Measurements from ENCODE around the gene PPP6R3. TPM values are rescaled to one million over a fixed set of nuclear protein-coding genes. Genes with fewer than 3 reads are reported as not detected.

PPP6R3 gene
- total RNA-seq, 2 donors from 2014 or later = 118 to 146 TPM

DNA sequence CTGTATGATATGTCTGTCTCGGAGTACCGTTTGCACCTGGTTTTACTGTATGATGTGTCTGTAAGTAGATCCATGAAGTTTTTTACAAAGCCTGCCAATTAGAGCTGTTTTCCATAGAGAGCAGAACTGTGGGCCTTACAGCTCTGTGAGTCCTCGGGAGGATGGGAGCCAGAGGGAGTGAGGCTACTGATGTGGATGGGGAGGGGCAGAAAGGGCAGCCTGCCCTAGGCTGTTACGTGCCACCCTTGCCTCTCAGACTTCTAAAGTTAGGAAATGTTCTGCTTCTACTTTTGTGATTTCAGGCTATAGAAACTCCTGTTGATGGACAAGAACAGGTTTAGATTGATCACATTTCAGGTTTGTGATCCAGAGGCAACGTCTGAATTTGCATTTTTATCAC is 105.2 kb downstream of the PPP6R3 start:
- TF ChIP-seq POLR2AphosphoS5 (IDR thresholded peaks at IDR 0.05) (no peak), POLR2A (IDR thresholded peaks at IDR 0.05) (no peak)
- TF ChIP-seq, protein P1, sequence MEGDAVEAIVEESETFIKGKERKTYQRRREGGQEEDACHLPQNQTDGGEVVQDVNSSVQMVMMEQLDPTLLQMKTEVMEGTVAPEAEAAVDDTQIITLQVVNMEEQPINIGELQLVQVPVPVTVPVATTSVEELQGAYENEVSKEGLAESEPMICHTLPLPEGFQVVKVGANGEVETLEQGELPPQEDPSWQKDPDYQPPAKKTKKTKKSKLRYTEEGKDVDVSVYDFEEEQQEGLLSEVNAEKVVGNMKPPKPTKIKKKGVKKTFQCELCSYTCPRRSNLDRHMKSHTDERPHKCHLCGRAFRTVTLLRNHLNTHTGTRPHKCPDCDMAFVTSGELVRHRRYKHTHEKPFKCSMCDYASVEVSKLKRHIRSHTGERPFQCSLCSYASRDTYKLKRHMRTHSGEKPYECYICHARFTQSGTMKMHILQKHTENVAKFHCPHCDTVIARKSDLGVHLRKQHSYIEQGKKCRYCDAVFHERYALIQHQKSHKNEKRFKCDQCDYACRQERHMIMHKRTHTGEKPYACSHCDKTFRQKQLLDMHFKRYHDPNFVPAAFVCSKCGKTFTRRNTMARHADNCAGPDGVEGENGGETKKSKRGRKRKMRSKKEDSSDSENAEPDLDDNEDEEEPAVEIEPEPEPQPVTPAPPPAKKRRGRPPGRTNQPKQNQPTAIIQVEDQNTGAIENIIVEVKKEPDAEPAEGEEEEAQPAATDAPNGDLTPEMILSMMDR (IDR thresholded peaks at IDR 0.05) = no peak
- H3K4me1 ChIP-seq (replicated peaks) = no peaks in the 10 kb centered on the region
- H3K9me3 ChIP-seq = no peaks in the 10 kb centered on the region
- intact Hi-C loops (cut with DNase I) = no loop called here
- no peaks in the 10 kb centered on the region for H3K27me3 ChIP-seq (replicated peaks; ENCODE audit: insufficient read depth)
- no peak overlapping the region for H3K4me3 ChIP-seq
- H3K36me3 ChIP-seq = no peaks in the 10 kb centered on the region
- DNase-seq (ENCODE audit: low spot score) = no peak
- 46% methylated on average over 5 of the region's 5 CpGs for WGBS
- H3K27ac ChIP-seq = no peak overlapping the region

DNA sequence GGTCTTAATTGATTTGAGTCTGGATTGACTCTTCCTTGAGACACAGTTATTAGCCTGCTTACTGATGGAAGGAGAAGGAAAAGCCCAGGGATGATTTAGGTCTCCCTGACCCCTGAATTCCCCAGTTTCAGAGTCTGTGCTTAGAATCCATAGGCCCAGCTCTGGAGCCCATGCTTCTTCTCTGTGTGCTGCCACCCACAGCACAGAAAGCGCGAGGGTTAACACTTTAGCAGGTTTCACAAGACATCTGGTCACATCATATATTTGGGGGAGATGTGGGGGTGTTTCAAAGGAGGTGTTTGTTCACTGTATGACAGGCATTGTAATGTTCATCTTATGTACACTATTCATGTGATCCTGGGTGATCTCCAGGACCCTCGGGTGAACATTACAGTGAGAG is 107.0 kb downstream of the PPP6R3 start:
- Histone ChIP-seq H3K4me1 (replicated peaks) (no peaks in the 10 kb centered on the region), H3K27me3 (replicated peaks; ENCODE audit: insufficient read depth) (no peaks in the 10 kb centered on the region), H3K27ac (no peak overlapping the region), H3K36me3 (no peaks in the 10 kb centered on the region), H3K4me3 (no peak overlapping the region), H3K9me3 (no peaks in the 10 kb centered on the region)
- no peak for TF ChIP-seq POLR2AphosphoS5 (IDR thresholded peaks at IDR 0.05)
- 79% methylated on average over 3 of the region's 3 CpGs for WGBS
- DNase-seq (ENCODE audit: low spot score) = no peak
- intact Hi-C loops (cut with DNase I) = no loop called here

DNA sequence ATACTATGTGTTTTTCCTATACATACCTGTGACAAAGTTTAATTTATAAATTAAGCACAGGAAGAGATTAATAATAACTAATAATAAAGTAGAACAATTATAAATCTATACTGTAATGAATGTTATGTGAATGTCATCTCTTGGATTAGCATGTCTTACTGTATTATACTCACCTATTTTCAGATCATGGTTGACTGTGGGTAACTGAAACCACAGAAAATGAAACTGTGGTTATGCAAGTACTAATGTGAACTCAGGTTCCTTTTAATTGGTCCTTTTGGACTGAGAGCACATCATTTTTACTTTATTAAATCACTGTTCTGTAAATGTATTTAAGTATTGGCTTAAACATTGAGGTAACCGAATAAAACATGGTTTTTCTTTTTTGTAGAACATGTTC is 108.8 kb downstream of the PPP6R3 start:
- 38% methylated on average over 1 of the region's 1 CpG for WGBS
- Histone ChIP-seq H3K36me3 (no peaks in the 10 kb centered on the region), H3K4me1 (replicated peaks) (no peaks in the 10 kb centered on the region)

DNA sequence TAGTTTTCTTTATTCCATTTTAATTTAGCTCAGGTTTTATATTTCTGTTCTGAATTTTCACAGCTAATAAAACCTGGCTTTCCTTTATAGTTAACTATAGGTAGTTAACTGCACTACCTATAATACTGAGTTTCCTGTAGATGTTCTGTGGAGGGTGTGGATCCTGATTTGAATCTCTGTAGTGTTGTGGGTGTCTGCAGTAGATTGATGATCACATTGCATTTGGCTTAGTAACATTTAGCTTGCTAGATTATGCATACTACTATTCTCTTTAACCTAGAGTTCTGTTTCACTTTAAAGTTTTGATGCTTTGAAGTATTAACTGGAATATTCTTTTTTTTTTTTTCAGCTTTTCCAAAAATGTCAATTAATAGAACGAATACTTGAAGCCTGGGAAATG is 110.1 kb downstream of the PPP6R3 start:
- Histone ChIP-seq H3K9me3 (no peaks in the 10 kb centered on the region), H3K4me3 (no peak overlapping the region), H3K27ac (no peak overlapping the region), H3K36me3 (no peaks in the 10 kb centered on the region), H3K27me3 (replicated peaks; ENCODE audit: insufficient read depth) (no peaks in the 10 kb centered on the region), H3K4me1 (replicated peaks) (no peaks in the 10 kb centered on the region)
- WGBS = 75% methylated on average over 1 of the region's 1 CpG
- TF ChIP-seq, protein P1 (IDR thresholded peaks at IDR 0.05) = no peak
- TF ChIP-seq POLR2A (IDR thresholded peaks at IDR 0.05) (no peak), POLR2AphosphoS5 (IDR thresholded peaks at IDR 0.05) (no peak)
- DNase-seq (ENCODE audit: low spot score) = no peak
- intact Hi-C loops (cut with DNase I) = no loop called here

More for the DNA sequence above, 108.8 kb downstream of the PPP6R3 start:
- no peak for DNase-seq (ENCODE audit: low spot score)
- Histone ChIP-seq H3K27me3 (replicated peaks; ENCODE audit: insufficient read depth) (no peaks in the 10 kb centered on the region), H3K4me3 (no peak overlapping the region), H3K9me3 (no peaks in the 10 kb centered on the region), H3K27ac (no peak overlapping the region)
- intact Hi-C loops (cut with DNase I) = no loop called here
- TF ChIP-seq POLR2A (IDR thresholded peaks at IDR 0.05) (no peak), POLR2AphosphoS5 (IDR thresholded peaks at IDR 0.05) (no peak)
- TF ChIP-seq, protein P1 (IDR thresholded peaks at IDR 0.05) = no peak

DNA sequence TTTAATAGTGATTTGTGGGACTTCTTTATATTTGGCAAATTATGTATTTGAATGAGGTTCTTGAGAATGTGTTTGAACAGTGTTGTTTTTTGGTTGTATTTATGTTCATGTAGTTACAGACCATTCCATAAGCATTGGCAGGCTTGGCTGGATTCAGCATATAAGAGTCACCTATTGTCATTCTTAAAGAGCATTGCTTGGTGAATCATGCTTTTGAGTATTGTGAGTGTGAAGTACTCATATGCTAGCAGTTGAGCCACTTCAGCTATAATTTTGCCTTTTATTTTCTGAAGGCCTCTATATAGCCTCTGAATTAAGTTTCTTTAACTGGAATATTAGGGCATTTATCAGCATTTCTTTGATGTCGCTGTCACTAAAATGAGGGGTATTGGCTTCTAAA is 113.8 kb downstream of the PPP6R3 start:
- no peaks in the 10 kb centered on the region for H3K4me1 ChIP-seq (replicated peaks)
- H3K9me3 ChIP-seq = no peaks in the 10 kb centered on the region
- no peaks in the 10 kb centered on the region for H3K27me3 ChIP-seq (replicated peaks; ENCODE audit: insufficient read depth)
- intact Hi-C loops (cut with DNase I) = no loop called here
- no peak for DNase-seq (ENCODE audit: low spot score)
- TF ChIP-seq, protein P1 (IDR thresholded peaks at IDR 0.05) = no peak
- TF ChIP-seq POLR2A (IDR thresholded peaks at IDR 0.05) (no peak), POLR2AphosphoS5 (IDR thresholded peaks at IDR 0.05) (no peak)
- no peak overlapping the region for H3K4me3 ChIP-seq
- H3K36me3 ChIP-seq = no peaks in the 10 kb centered on the region
- no peak overlapping the region for H3K27ac ChIP-seq
- WGBS = 95% methylated on average over 1 of the region's 1 CpG
